Ishikawa (cell line): ENCODE results near the gene HSPA5.

Experiments
- CEBPB ChIP-seq: IDR thresholded peaks from 2 replicates; pipeline ENCODE4 v1.6.1; 2012
- CREB1 ChIP-seq: IDR thresholded peaks from 2 replicates; pipeline ENCODE4 v1.6.1; 2012; ENCODE audit warnings: low read depth
- EGR1 ChIP-seq: IDR thresholded peaks from 2 replicates; pipeline ENCODE4 v1.6.1; 2012
- EP300 ChIP-seq: IDR thresholded peaks from 2 replicates; pipeline ENCODE4 v1.6.1; 2012; ENCODE audit warnings: borderline replicate concordance
- FOXM1 ChIP-seq: IDR thresholded peaks from 2 replicates; pipeline ENCODE4 v1.6.1; 2012; ENCODE audit warnings: low read depth, borderline replicate concordance
- MAX ChIP-seq: IDR thresholded peaks from 2 replicates; pipeline ENCODE4 v1.6.1; 2012
- NFIC ChIP-seq: IDR thresholded peaks from 2 replicates; pipeline ENCODE4 v1.6.1; 2012
- RAD21 ChIP-seq: IDR thresholded peaks from 2 replicates; pipeline ENCODE4 v1.6.1; 2012; ENCODE audit warnings: low read depth
- REST ChIP-seq: IDR thresholded peaks from 2 replicates; pipeline ENCODE4 v1.6.1; 2012; ENCODE audit warnings: low read depth, mild to moderate bottlenecking
- TAF1 ChIP-seq: IDR thresholded peaks from 2 replicates; pipeline ENCODE4 v1.6.1; 2012; ENCODE audit warnings: low read depth, mild to moderate bottlenecking
- TCF12 ChIP-seq: IDR thresholded peaks from 2 replicates; pipeline ENCODE4 v1.6.1; 2012; ENCODE audit warnings: low read depth
- TEAD4 ChIP-seq: IDR thresholded peaks from 2 replicates; pipeline ENCODE4 v1.6.1; 2012
- USF1 ChIP-seq: IDR thresholded peaks from 2 replicates; pipeline ENCODE4 v1.6.1; 2012
- YY1 ChIP-seq: IDR thresholded peaks from 2 replicates; pipeline ENCODE4 v1.6.1; 2012; ENCODE audit warnings: low read depth
- ZBTB7A ChIP-seq: IDR thresholded peaks from 2 replicates; pipeline ENCODE4 v1.6.1; 2012; ENCODE audit warnings: low read depth

The HSPA5 gene

GRCh38 chr9:125241863-125242739 lies 958 bp upstream of the HSPA5 start:
- no peak for TF ChIP-seq NFIC
- TF ChIP-seq CREB1, result no peak
- TF ChIP-seq EP300, result no peak
- TF ChIP-seq YY1, result no peak
- no peak for TF ChIP-seq EGR1
- TF ChIP-seq USF1, result no peak
- TF ChIP-seq RAD21, result no peak
- no peak for TF ChIP-seq TCF12
- no peak for TF ChIP-seq FOXM1
- no peak for TF ChIP-seq MAX
- TF ChIP-seq CEBPB, result no peak
- TF ChIP-seq REST, result no peak
- no peak; the same call in 1 of the 2 replicates for TF ChIP-seq TAF1
- TF ChIP-seq TEAD4, result no peak
- TF ChIP-seq ZBTB7A, result no peak

- TF ChIP-seq EP300 (no peak), TEAD4 (no peak), CEBPB (no peak), NFIC (no peak), MAX (peak; percentile 84), RAD21 (no peak)
These were observed 519 bp downstream of the HSPA5 start for GRCh38 chr9:125240649-125240999.

- TF ChIP-seq REST (no peak), TCF12 (no peak), CREB1 (no peak), CEBPB (no peak), TAF1 (no peak), MAX (no peak), YY1 (no peak), TEAD4 (no peak), FOXM1 (no peak), RAD21 (no peak), ZBTB7A (no peak), USF1 (no peak), EP300 (no peak), EGR1 (no peak), NFIC (no peak)
These were observed 1.2 kb downstream of the HSPA5 start for GRCh38 chr9:125239631-125240597.

GRCh38 chr9:125238915-125239446 lies 2.2 kb downstream of the HSPA5 start:
- TF ChIP-seq TCF12 (no peak), FOXM1 (no peak), YY1 (no peak), EP300 (no peak), EGR1 (no peak), USF1 (no peak), NFIC (no peak), CREB1 (no peak), ZBTB7A (no peak), REST (no peak), TAF1 (no peak), MAX (no peak), RAD21 (no peak), CEBPB (no peak), TEAD4 (no peak)
